GM12873 (cell line): ENCODE results near the gene PLEKHB1.

ENCODE experiments used
- TF ChIP-seq, protein P1 (sequence below): IDR thresholded peaks from 2 replicates; pipeline ENCODE4 v1.5.1; 2012; ENCODE audit warnings: low read depth, mild to moderate bottlenecking, moderate library complexity, low read length, control low read depth; ENCODE audit not compliant: insufficient read depth; ENCODE audit errors: missing control alignments

The PLEKHB1 gene

DNA sequence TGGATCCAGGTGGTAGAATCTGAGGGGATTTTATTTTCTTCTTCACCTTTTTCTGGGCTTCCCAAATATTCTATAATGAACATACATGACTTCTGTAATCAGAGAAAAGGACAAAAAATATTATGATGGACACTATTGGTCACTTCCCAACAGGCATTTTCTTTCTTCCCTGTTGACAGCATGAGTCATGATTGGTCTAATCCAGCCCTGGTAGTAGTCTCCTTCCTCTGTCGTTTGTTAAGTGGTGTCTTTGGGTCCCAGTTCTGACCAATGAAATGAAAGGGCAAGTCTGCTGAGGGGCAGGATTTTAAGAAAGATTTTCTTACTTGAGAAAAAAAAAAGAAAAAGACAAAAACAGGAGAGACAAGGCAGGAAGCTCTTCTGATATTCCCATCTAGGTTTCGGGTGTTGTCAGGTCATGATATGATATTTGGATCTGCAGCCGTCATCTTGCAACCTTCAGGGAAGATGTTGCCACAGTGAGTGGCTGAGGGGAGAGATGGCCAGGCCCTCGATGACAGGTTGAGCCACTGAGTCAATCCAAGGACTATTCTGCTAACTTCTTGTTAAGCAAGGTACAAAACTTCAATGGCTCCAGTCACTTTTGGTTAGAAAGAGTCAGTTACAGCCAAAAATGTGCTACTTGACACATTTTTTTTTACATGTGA is 23.3 kb upstream of the PLEKHB1 start:
- TF ChIP-seq, protein P1, sequence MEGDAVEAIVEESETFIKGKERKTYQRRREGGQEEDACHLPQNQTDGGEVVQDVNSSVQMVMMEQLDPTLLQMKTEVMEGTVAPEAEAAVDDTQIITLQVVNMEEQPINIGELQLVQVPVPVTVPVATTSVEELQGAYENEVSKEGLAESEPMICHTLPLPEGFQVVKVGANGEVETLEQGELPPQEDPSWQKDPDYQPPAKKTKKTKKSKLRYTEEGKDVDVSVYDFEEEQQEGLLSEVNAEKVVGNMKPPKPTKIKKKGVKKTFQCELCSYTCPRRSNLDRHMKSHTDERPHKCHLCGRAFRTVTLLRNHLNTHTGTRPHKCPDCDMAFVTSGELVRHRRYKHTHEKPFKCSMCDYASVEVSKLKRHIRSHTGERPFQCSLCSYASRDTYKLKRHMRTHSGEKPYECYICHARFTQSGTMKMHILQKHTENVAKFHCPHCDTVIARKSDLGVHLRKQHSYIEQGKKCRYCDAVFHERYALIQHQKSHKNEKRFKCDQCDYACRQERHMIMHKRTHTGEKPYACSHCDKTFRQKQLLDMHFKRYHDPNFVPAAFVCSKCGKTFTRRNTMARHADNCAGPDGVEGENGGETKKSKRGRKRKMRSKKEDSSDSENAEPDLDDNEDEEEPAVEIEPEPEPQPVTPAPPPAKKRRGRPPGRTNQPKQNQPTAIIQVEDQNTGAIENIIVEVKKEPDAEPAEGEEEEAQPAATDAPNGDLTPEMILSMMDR, result no peak

DNA sequence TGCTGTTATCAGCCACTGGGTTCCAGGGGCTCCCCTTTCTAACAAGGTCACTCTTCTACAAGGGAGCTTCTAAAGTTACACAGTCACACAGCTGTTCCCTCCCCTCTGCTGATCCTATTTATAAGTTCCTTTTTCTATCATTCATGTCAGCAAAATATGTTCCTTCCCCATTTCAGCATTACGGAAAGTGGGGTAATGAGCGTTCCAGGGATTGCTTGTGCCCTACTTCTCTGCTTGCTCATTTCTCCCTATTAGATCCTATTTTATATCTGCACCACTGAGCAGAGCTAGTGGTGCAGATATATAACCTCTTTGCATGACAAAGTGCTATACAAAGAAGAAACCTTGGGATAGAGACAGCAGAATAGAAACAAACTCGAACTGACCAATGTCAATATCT is 22.7 kb upstream of the PLEKHB1 start:
- TF ChIP-seq, protein P1, result no peak

DNA sequence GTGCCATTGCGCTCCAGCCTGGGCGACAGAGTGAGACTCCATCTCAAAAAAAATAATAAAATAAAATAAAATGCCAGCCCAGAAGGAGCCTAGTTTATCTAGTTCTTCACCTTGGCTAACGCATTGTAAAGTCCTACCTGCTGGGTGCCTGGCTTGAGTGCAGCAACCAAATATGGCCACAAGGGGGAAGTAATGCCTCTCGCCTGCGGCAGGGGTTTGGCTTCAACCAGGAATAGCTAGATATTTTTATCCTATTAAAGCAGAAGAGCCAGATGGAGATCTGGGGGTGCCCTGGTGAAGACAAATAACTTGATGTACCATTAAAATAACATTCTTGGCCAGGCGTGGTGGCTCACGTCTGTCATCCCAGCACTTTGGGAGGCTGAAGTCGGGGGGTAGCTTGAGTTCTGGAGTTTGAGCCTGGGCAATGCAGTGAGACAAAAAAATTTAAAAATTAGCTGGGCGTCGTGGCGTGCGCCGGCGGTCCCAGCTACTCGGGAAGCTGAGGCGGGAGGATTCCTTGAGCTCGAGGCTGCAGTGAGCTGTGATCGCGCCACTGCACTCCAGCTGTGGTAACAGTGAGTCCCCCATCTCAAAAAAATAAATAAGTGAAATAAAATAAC is 20.6 kb upstream of the PLEKHB1 start:
- TF ChIP-seq, protein P1, result peak; percentile 86

DNA sequence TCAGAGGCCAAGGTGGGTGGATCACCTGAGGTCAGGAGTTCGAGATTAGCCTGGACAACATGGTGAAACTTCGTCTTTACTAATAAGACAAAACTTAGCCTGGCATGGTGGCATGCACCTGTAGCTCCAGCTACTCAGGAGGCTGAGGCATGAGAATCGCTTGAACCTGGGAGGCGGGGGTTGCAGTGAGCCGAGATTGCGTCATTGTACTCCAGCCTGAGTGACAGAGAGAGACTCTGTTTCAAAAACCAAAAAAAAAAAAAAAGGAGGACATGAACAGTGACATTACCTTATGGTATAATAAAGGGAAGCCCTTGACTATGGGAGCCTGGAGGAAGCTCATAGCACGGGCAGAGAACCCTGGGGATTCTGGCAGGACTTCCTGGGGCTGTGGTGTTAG is 16.5 kb upstream of the PLEKHB1 start:
- TF ChIP-seq, protein P1, result no peak

DNA sequence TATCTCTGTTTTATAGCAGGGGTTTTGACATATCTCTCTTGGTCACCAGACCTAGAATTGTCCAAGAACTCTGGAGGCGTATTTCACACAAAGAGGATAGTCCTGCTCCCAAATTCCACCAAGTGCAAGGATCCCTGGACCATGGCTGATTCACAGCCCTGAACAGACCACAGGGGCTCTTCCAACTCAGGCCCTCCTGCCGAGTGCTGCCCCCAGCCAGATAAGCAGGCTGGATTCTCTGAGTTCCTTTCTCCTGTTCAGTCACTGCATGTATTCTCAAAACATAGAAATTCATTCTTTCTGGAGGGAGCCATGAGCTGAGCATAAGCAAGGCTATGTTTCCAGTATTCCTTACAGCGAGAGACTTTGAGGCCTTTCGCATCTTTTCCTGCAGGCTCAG is 13.4 kb upstream of the PLEKHB1 start:
- TF ChIP-seq, protein P1, result no peak

DNA sequence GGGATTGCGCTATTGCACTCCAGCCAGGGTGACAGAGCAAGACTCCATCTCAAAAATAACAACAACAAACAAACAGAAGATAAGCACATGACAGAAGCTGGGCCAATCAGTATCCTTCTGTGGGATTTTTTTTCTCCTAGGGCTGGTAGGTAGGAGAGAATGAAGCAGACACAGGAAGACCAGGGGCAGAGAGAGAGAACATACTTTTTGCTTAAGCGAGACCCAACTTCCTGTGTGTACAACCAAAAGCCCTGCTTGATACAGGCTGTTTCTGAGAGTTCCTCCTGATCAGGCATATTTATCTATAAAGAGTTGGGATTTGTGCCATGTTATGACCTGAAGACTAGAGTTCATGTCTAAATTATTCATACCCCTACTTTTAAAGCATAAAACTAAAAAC is 12.4 kb upstream of the PLEKHB1 start:
- TF ChIP-seq, protein P1, result no peak

DNA sequence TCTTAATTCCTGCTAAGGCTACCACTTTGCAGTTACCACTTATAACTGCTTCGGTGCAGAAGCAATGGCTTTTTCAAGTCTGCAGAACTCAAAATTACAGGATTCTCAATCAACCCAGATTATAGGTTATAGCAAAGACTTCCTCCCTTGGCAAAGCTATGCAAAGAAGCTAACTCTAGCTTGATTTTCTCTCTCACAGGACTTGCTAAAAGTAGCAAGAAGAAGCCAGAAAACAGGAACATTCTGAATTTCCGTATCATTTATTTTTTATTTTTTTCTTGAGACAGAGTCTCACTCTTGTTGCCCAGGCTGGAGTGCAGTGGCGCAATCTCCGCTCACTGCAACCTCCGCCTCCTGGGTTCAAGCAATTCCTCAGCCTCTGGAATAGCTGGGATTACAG is 10.7 kb upstream of the PLEKHB1 start:
- TF ChIP-seq, protein P1, result no peak
